Measurements from ENCODE around the gene PPFIA1.

Gene PPFIA1

DNA sequence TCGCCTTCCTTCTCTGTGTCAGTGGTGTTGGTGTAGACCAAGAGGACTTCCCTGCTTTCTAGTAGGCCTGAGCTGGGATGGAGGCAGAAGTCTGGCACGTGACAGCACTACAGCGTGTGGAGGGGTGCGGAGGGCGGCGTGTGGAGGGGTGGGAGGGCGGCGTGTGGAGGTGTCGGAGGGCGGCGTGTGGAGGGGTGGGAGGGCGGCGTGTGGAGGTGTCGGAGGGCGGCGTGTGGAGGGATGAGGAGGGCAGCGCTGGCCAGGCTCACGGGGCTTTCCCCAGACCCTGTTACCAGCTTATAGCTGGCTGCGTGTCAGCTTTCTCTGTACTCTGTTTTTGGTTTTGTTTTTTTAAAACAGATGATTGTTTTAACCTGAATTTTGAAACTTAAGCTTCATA is 82.1 kb downstream of the PPFIA1 start:
- TF ChIP-seq ZBTB7A (IDR thresholded peaks at IDR 0.05; ENCODE audit: low read depth) (no peak), NFIC (IDR thresholded peaks at IDR 0.05) (no peak), CEBPB (IDR thresholded peaks at IDR 0.05) (no peak), RAD21 (IDR thresholded peaks at IDR 0.05; ENCODE audit: low read depth) (no peak), EP300 (IDR thresholded peaks at IDR 0.05; ENCODE audit: borderline replicate concordance) (no peak), YY1 (IDR thresholded peaks at IDR 0.05; ENCODE audit: low read depth) (no peak), EGR1 (IDR thresholded peaks at IDR 0.05) (no peak), TAF1 (IDR thresholded peaks at IDR 0.05; ENCODE audit: low read depth) (no peak), TEAD4 (IDR thresholded peaks at IDR 0.05) (no peak), TCF12 (IDR thresholded peaks at IDR 0.05; ENCODE audit: low read depth) (no peak)
- TF ChIP-seq, protein P1, sequence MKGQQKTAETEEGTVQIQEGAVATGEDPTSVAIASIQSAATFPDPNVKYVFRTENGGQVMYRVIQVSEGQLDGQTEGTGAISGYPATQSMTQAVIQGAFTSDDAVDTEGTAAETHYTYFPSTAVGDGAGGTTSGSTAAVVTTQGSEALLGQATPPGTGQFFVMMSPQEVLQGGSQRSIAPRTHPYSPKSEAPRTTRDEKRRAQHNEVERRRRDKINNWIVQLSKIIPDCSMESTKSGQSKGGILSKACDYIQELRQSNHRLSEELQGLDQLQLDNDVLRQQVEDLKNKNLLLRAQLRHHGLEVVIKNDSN (IDR thresholded peaks at IDR 0.05): no peak

DNA sequence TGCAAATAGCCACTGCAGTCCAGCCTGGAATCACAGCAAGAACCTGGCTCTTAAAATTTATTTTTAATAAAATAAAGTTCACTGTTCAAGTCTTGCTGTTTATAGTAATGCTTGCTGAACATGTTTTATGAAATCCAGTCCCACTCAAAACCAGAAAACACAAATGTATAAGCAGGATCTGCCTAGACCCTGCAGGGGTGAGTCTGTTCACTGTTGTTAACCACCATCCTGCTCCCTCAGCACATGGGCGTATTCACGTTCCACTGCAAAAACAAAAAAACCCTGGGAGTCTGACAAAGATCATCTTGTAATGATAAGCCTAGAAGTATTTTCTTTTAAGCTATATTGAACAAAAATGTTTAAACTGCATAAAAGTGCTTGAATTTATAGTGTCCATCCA is 82.8 kb downstream of the PPFIA1 start:
- TF ChIP-seq, protein P1 (IDR thresholded peaks at IDR 0.05): no peak

- TF ChIP-seq, protein P1 (IDR thresholded peaks at IDR 0.05): no peak
Measured at GRCh38 chr11:70353900-70354568, 83.5 kb downstream of the PPFIA1 start.

DNA sequence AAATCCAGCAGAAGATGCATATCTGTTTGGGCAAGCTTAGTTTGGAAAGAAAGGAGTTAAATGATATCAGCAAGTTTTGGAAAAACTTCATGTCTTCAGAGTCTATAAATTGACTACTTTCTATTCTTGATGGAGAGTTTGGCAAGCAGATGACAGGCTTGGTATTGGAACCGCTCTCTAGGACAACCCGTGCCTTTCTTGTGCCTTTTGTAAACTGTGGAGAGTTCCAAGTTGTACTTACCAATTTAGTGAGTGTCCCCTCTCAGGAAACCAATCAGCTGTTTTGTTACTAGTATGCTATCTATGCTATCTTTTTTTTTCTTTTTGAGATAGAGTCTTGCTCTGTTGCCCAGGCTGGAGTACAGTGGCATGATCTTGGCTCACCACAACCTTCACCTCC is 84.1 kb downstream of the PPFIA1 start:
- TF ChIP-seq MAX (IDR thresholded peaks at IDR 0.05) (no peak), CEBPB (IDR thresholded peaks at IDR 0.05) (no peak), CREB1 (IDR thresholded peaks at IDR 0.05; ENCODE audit: low read depth) (no peak), YY1 (IDR thresholded peaks at IDR 0.05; ENCODE audit: low read depth) (no peak), ZBTB7A (IDR thresholded peaks at IDR 0.05; ENCODE audit: low read depth) (no peak), FOXM1 (IDR thresholded peaks at IDR 0.05; ENCODE audit: borderline replicate concordance, low read depth) (no peak), REST (IDR thresholded peaks at IDR 0.05; ENCODE audit: low read depth) (no peak), TCF12 (IDR thresholded peaks at IDR 0.05; ENCODE audit: low read depth) (no peak)
- TF ChIP-seq, protein P1 (IDR thresholded peaks at IDR 0.05): no peak

DNA sequence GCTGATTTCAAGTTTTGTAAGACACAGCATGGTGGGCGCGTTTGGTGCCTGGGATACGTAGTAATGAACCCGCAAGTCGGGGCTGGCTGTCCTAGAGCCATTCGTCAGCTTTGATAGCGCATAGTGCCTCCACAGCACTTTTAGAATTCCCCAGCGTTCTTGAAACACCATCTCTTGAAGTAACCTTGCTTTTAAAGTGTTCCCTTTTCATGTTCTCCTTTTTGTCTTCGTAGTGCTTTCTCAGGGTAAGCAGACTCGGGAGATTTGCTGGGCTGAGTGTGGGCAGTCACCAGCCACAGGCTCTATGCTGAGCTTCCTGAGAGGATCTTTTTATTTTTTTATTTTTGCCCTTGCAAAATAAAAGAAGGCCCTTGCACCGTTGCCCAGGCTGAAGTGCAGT is 88.3 kb downstream of the PPFIA1 start:
- TF ChIP-seq YY1 (IDR thresholded peaks at IDR 0.05; ENCODE audit: low read depth) (no peak), ZBTB7A (IDR thresholded peaks at IDR 0.05; ENCODE audit: low read depth) (no peak), CEBPB (IDR thresholded peaks at IDR 0.05) (no peak), REST (IDR thresholded peaks at IDR 0.05; ENCODE audit: low read depth) (no peak), RAD21 (IDR thresholded peaks at IDR 0.05; ENCODE audit: low read depth) (no peak)

GRCh38 chr11:70359451-70360205 is 89.1 kb downstream of the PPFIA1 start:
- TF ChIP-seq REST (IDR thresholded peaks at IDR 0.05; ENCODE audit: low read depth): no peak
- no peak for TF ChIP-seq EP300 (IDR thresholded peaks at IDR 0.05; ENCODE audit: borderline replicate concordance)
- TF ChIP-seq EGR1 (IDR thresholded peaks at IDR 0.05): no peak
- no peak for TF ChIP-seq TEAD4 (IDR thresholded peaks at IDR 0.05)
- no peak for TF ChIP-seq CREB1 (IDR thresholded peaks at IDR 0.05; ENCODE audit: low read depth)
- TF ChIP-seq ZBTB7A (IDR thresholded peaks at IDR 0.05; ENCODE audit: low read depth): no peak
- no peak for TF ChIP-seq RAD21 (IDR thresholded peaks at IDR 0.05; ENCODE audit: low read depth)
- no peak for TF ChIP-seq FOXM1 (IDR thresholded peaks at IDR 0.05; ENCODE audit: borderline replicate concordance, low read depth)
- no peak for TF ChIP-seq NFIC (IDR thresholded peaks at IDR 0.05)
- TF ChIP-seq TCF12 (IDR thresholded peaks at IDR 0.05; ENCODE audit: low read depth): no peak
- no peak for TF ChIP-seq MAX (IDR thresholded peaks at IDR 0.05)
- TF ChIP-seq TAF1 (IDR thresholded peaks at IDR 0.05; ENCODE audit: low read depth): no peak
- no peak for TF ChIP-seq YY1 (IDR thresholded peaks at IDR 0.05; ENCODE audit: low read depth)
- TF ChIP-seq CEBPB (IDR thresholded peaks at IDR 0.05): no peak
- TF ChIP-seq, protein P1 (IDR thresholded peaks at IDR 0.05): no peak
